Endothelial cell (in vitro differentiated cells): ENCODE data around the gene CAPN12. TPM values are rescaled to one million over a fixed set of nuclear protein-coding genes. Genes with fewer than 3 reads are reported as not detected.

Experiments
- DNase-seq: peaks from one replicate; pipeline ENCODE4 v3.0.0; 2021; ENCODE audit warnings: low spot score
- H3K27ac Mint-ChIP-seq: one replicate; pipeline ENCODE4 v1.8.0; 2021; ENCODE audit warnings: mixed read lengths, inconsistent platforms; ENCODE audit not compliant: unreplicated experiment
- H3K27me3 Mint-ChIP-seq: one replicate; pipeline ENCODE4 v1.8.0; 2021; ENCODE audit warnings: mild to moderate bottlenecking, moderate library complexity, mixed read lengths, inconsistent platforms; ENCODE audit not compliant: unreplicated experiment
- H3K36me3 Mint-ChIP-seq: one replicate; pipeline ENCODE4 v1.8.0; 2021; ENCODE audit warnings: mild to moderate bottlenecking, low read depth, mixed read lengths, inconsistent platforms; ENCODE audit not compliant: unreplicated experiment
- H3K4me1 Mint-ChIP-seq: one replicate; pipeline ENCODE4 v1.8.0; 2021; ENCODE audit warnings: mild to moderate bottlenecking, mixed read lengths, inconsistent platforms; ENCODE audit not compliant: unreplicated experiment
- H3K4me3 Mint-ChIP-seq: one replicate; pipeline ENCODE4 v1.8.0; 2021; ENCODE audit warnings: mild to moderate bottlenecking, mixed read lengths, inconsistent platforms; ENCODE audit not compliant: unreplicated experiment
- H3K9me3 Mint-ChIP-seq: one replicate; pipeline ENCODE4 v1.8.0; 2021; ENCODE audit warnings: mixed read lengths, inconsistent platforms; ENCODE audit not compliant: unreplicated experiment
- CTCF ChIP-seq: fragments of 200-600 bp; sonication (generic); IDR thresholded peaks from one replicate; pipeline ENCODE4 v1.5.0; 2021; ENCODE audit warnings: antibody characterized with exemption; ENCODE audit not compliant: unreplicated experiment
- total RNA-seq: library from RNA; stranded (reverse); fragmentation: NEBNext Ultra II Directional; extraction: Animal tissue kit (Norgen Biotek cat#: 25700); gene quantifications from one replicate; pipeline ENCODE4 v1.2.1, GENCODE V29; 2021; ENCODE audit not compliant: unreplicated experiment

The CAPN12 gene
- total RNA-seq, 1 donor from 2014 or later = 2.9 TPM

GRCh38 chr19:38740932-38741331 lies 3.3 kb downstream of the CAPN12 start:
- peaks cover 12% of the 10 kb centered on the region for H3K27me3 Mint-ChIP-seq
- H3K36me3 Mint-ChIP-seq = peaks cover 5% of the 10 kb centered on the region
- no peak for DNase-seq
- H3K4me1 Mint-ChIP-seq = peaks cover 6% of the 10 kb centered on the region
- H3K9me3 Mint-ChIP-seq = no peaks in the 10 kb centered on the region
- H3K4me3 Mint-ChIP-seq = no peak overlapping the region
- no peak overlapping the region for H3K27ac Mint-ChIP-seq
- no peak for TF ChIP-seq CTCF

- H3K36me3 Mint-ChIP-seq = peaks cover 5% of the 10 kb centered on the region
- no peak overlapping the region for H3K27ac Mint-ChIP-seq
- DNase-seq = no peak
- no peak for TF ChIP-seq CTCF
- peaks cover 6% of the 10 kb centered on the region for H3K4me1 Mint-ChIP-seq
- no peaks in the 10 kb centered on the region for H3K9me3 Mint-ChIP-seq
- H3K27me3 Mint-ChIP-seq = peaks cover 12% of the 10 kb centered on the region
- H3K4me3 Mint-ChIP-seq = no peak overlapping the region
Observed at GRCh38 chr19:38740257-38740592, 4.0 kb downstream of the CAPN12 start.

GRCh38 chr19:38739440-38740256 lies 4.6 kb downstream of the CAPN12 start:
- H3K36me3 Mint-ChIP-seq = peaks cover 5% of the 10 kb centered on the region
- TF ChIP-seq CTCF = no peak
- H3K9me3 Mint-ChIP-seq = no peaks in the 10 kb centered on the region
- peaks cover 6% of the 10 kb centered on the region for H3K4me1 Mint-ChIP-seq
- H3K27ac Mint-ChIP-seq = no peak overlapping the region
- peaks cover 12% of the 10 kb centered on the region for H3K27me3 Mint-ChIP-seq
- no peak overlapping the region for H3K4me3 Mint-ChIP-seq
- DNase-seq = no peak

GRCh38 chr19:38737921-38738737 lies 6.1 kb downstream of the CAPN12 start:
- Mint-ChIP-seq H3K27me3 (peaks cover 14% of the 10 kb centered on the region), H3K4me1 (peaks cover 12% of the 10 kb centered on the region), H3K4me3 (peak overlapping the region; percentile 70), H3K9me3 (no peaks in the 10 kb centered on the region), H3K36me3 (peaks cover 5% of the 10 kb centered on the region), H3K27ac (peak overlapping the region; percentile 10)
- TF ChIP-seq CTCF = no peak
- DNase-seq = no peak
